Keratinocyte (primary cell): ENCODE data around the gene ASCL1. TPM values are rescaled to one million over a fixed set of nuclear protein-coding genes. Genes with fewer than 3 reads are reported as not detected.

Experiments
- DNase-seq: peaks from one replicate; pipeline ENCODE4 v3.0.0-alpha.2; 2011; ENCODE audit warnings: low read depth, missing footprints, low spot score
- FAIRE-seq: peaks from 2 replicates; lab custom pipeline; 2011; peaks lifted over from hg19 to GRCh38; lab: Jason Lieb, UNC
- H2AFZ ChIP-seq: 2 replicates; pipeline ENCODE4 v1.6.0; 2012; ENCODE audit warnings: low read length, control low read depth, inconsistent platforms; ENCODE audit not compliant: control insufficient read depth
- H3K27ac ChIP-seq: 2 replicates; pipeline ENCODE4 v1.5.1; 2011; ENCODE audit warnings: low read length; ENCODE audit not compliant: control insufficient read depth, insufficient read depth
- H3K27me3 ChIP-seq: 3 replicates; pipeline ENCODE4 v1.6.0; 2011; ENCODE audit warnings: low read length; ENCODE audit not compliant: control insufficient read depth, insufficient read depth; ENCODE audit errors: extremely low read depth
- H3K36me3 ChIP-seq, 2 experiments: 2 replicates in 1 of 2; 3 replicates in 1 of 2; pipeline ENCODE4 v1.5.1; 2011; ENCODE audit warnings: low read length in 2 of 2, mild to moderate bottlenecking in 1 of 2; ENCODE audit not compliant: control insufficient read depth in 2 of 2, insufficient read depth in 2 of 2; ENCODE audit errors: extremely low read depth in 1 of 2
- H3K4me1 ChIP-seq: 3 replicates; pipeline ENCODE4 v1.5.1; 2011; ENCODE audit warnings: low read length; ENCODE audit not compliant: control insufficient read depth, insufficient read depth; ENCODE audit errors: extremely low read depth
- H3K4me2 ChIP-seq: 3 replicates; pipeline ENCODE4 v1.6.0; 2011; ENCODE audit warnings: low read depth, low read length; ENCODE audit not compliant: control insufficient read depth, insufficient read depth; ENCODE audit errors: extremely low read depth
- H3K4me3 ChIP-seq, 3 experiments: fragments of 200-600 bp in 1 of 3; sonication (generic) in 1 of 3; 2 replicates in 2 of 3; 3 replicates in 1 of 3; pipeline ENCODE4 v1.5.1; 2011 to 2016; ENCODE audit warnings: low read length in 3 of 3, mild to moderate bottlenecking in 3 of 3, control low read depth in 2 of 3, inconsistent platforms in 1 of 3, low read depth in 1 of 3, mixed read lengths in 1 of 3, mixed run types in 1 of 3, moderate library complexity in 1 of 3; ENCODE audit not compliant: control insufficient read depth in 2 of 3, insufficient read depth in 2 of 3; ENCODE audit errors: extremely low read depth in 1 of 3
- H3K79me2 ChIP-seq: 2 replicates; pipeline ENCODE4 v1.6.0; 2012; ENCODE audit warnings: low read length; ENCODE audit not compliant: control insufficient read depth, insufficient read depth
- H3K9ac ChIP-seq: 3 replicates; pipeline ENCODE4 v1.6.0; 2011; ENCODE audit warnings: low read length; ENCODE audit not compliant: control insufficient read depth, insufficient read depth; ENCODE audit errors: extremely low read depth
- H3K9me1 ChIP-seq: 3 replicates; pipeline ENCODE4 v1.6.0; 2011; ENCODE audit warnings: low read length; ENCODE audit not compliant: control insufficient read depth, insufficient read depth; ENCODE audit errors: extremely low read depth
- H3K9me3 ChIP-seq: 2 replicates; pipeline ENCODE4 v1.5.1; 2012; ENCODE audit warnings: low read depth, low read length; ENCODE audit not compliant: control insufficient read depth
- H4K20me1 ChIP-seq: 3 replicates; pipeline ENCODE4 v1.6.0; 2011; ENCODE audit warnings: low read length; ENCODE audit not compliant: control insufficient read depth, insufficient read depth; ENCODE audit errors: extremely low read depth
- CTCF ChIP-seq, 3 experiments: IDR thresholded peaks in 1 of 3; conservative IDR thresholded peaks in 1 of 3; optimal IDR thresholded peaks in 1 of 3; 2 replicates in 2 of 3; 3 replicates in 1 of 3; pipeline versions ENCODE3 to v1.5.1; 2011; ENCODE audit warnings: low read length in 3 of 3, mild to moderate bottlenecking in 3 of 3, moderate library complexity in 2 of 3, control low read depth in 1 of 3, inconsistent platforms in 1 of 3; ENCODE audit not compliant: insufficient read depth in 2 of 3; ENCODE audit errors: extremely low read depth in 1 of 3
- EZH2 ChIP-seq: IDR thresholded peaks from one replicate; pipeline ENCODE4 v1.6.1; 2012; ENCODE audit warnings: inconsistent platforms, mild to moderate bottlenecking, low read length, moderate library complexity
- dilution Hi-C: fragments of 300-500 bp; cut with MboI; formaldehyde crosslinking; loops from one replicate; pipeline ENCODE4 v1.7.0; 2020; ENCODE audit warnings: low sequenced_read_pairs; ENCODE audit not compliant: extremely low pct_ligation_motif_present
- polyA plus RNA-seq, 5 experiments: library from polyadenylated mRNA; depleted of rRNA in 3 of 5; stranded (reverse) in 3 of 5; stranded (forward) in 1 of 5; unstranded in 1 of 5; fragments of >200 nt; gene quantifications; 1 replicate in 1 of 5; 2 replicates in 3 of 5; 3 replicates in 1 of 5; pipeline versions ENCODE4 v1.2.1 to v1.2.3, GENCODE V29; 2011 to 2012; ENCODE audit warnings: missing spikeins in 2 of 5, low read depth in 1 of 5, low replicate concordance in 1 of 5

The ASCL1 gene
- polyA plus RNA-seq, 1 donor (not counting 4 experiments of a cell fraction or from before 2014, with no cell fraction given) = not detected

DNA sequence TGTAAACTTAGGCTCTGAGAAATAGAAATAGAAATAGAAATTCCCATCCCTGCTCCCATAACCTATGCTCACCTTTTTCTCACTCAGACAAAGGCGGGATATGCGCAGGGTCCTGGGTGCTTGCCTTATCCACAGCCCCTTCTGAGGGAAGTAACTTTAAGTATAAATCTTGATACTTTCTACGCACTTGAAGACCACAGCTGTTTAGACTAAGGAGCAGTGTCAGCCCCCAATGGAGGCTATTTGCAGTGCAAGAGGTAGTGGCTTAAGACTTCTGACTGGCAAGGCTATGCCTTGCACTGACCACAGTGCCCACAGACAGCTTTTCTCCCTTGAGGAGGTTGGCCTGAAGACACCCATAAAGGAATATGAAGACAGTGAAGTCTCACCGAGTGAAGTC, 35.2 kb downstream of the ASCL1 start:
- no peak overlapping the region for H3K4me2 ChIP-seq

GRCh38 chr12:102993537-102993936, 36.1 kb downstream of the ASCL1 start:
- no peaks in the 10 kb centered on the region for H3K4me1 ChIP-seq
- H3K9me1 ChIP-seq = no peaks in the 10 kb centered on the region
- dilution Hi-C loops = no loop called here
- H3K4me2 ChIP-seq = no peak overlapping the region
- H3K79me2 ChIP-seq = no peaks in the 10 kb centered on the region
- H4K20me1 ChIP-seq = no peaks in the 10 kb centered on the region
- H2AFZ ChIP-seq = no peak overlapping the region
- TF ChIP-seq EZH2 = no peak
- no peak for TF ChIP-seq CTCF (optimal IDR thresholded peaks at IDR 0.05 in 1 of 3, IDR thresholded peaks at IDR 0.05 in 1 of 3, conservative IDR thresholded peaks at IDR 0.05 in 1 of 3; ENCODE audit: extremely low read depth in 1 of 3, insufficient read depth in 2 of 3, low read length in 3 of 3)
- no peaks in the 10 kb centered on the region for H3K9me3 ChIP-seq
- H3K9ac ChIP-seq = no peak overlapping the region
- H3K27ac ChIP-seq = no peak overlapping the region
- H3K27me3 ChIP-seq = no peaks in the 10 kb centered on the region
- H3K4me3 ChIP-seq = no peak overlapping the region
- no peaks in the 10 kb centered on the region for H3K36me3 ChIP-seq
- FAIRE-seq = no peak
- no peak for DNase-seq

More for the DNA sequence above, 35.2 kb downstream of the ASCL1 start:
- no peaks in the 10 kb centered on the region for H3K9me3 ChIP-seq
- FAIRE-seq (no peak), DNase-seq (no peak)
- no peaks in the 10 kb centered on the region for H3K4me1 ChIP-seq
- no peak overlapping the region for H2AFZ ChIP-seq
- no peaks in the 10 kb centered on the region for H3K79me2 ChIP-seq
- no peak overlapping the region for H3K9ac ChIP-seq
- no peaks in the 10 kb centered on the region for H3K27me3 ChIP-seq
- H4K20me1 ChIP-seq = no peaks in the 10 kb centered on the region
- no peak overlapping the region for H3K4me3 ChIP-seq
- dilution Hi-C loops = no loop called here
- no peak overlapping the region for H3K27ac ChIP-seq
- H3K36me3 ChIP-seq = no peaks in the 10 kb centered on the region
- H3K9me1 ChIP-seq = no peaks in the 10 kb centered on the region
- TF ChIP-seq CTCF (optimal IDR thresholded peaks at IDR 0.05 in 1 of 3, IDR thresholded peaks at IDR 0.05 in 1 of 3, conservative IDR thresholded peaks at IDR 0.05 in 1 of 3; ENCODE audit: extremely low read depth in 1 of 3, insufficient read depth in 2 of 3, low read length in 3 of 3) = no peak
- no peak for TF ChIP-seq EZH2
